GM10248 (cell line): ENCODE measurements around the gene OR2T8.

ENCODE experiments used
- CTCF ChIA-PET: fragments of 300-600 bp; sonication (Branson Sonifier 250); formaldehyde crosslinking; extraction: SDS; loops from one replicate; lab custom pipeline; 2021; ENCODE audit warnings: antibody characterized with exemption; lab: Yijun Ruan, JAX
- POLR2A ChIA-PET: fragments of 350-650 bp; sonication (Branson Sonifier 250); formaldehyde crosslinking; extraction: SDS; loops from one replicate; lab custom pipeline; 2020; ENCODE audit warnings: antibody characterized with exemption; lab: Yijun Ruan, JAX
- DNase-seq: peaks from one replicate; pipeline ENCODE4 v3.0.0; 2012; ENCODE audit errors: extremely low spot score
- CTCF ChIP-seq: IDR thresholded peaks from 2 replicates; pipeline ENCODE4 v1.5.1; 2012; ENCODE audit warnings: mild to moderate bottlenecking, low read depth; ENCODE audit errors: extremely low read depth, missing control alignments, control extremely low read depth

The OR2T8 gene

GRCh38 chr1:247905181-247905580 lies 14.9 kb upstream of the OR2T8 start:
- ChIA-PET POLR2A (no interaction called here), CTCF (no interaction called here)
- DNase-seq: no peak
- no peak for TF ChIP-seq CTCF

- ChIA-PET CTCF (interaction anchor here (1.0 to 1.1 kb wide), 2 partner anchors 10 to 19 kb away, joined by 3 read pairs; partner anchors contain the start of gene OR2AJ1), POLR2A (no interaction called here)
- no peak for DNase-seq
- no peak for TF ChIP-seq CTCF
These were observed 14.0 kb upstream of the OR2T8 start for GRCh38 chr1:247905910-247906503.

GRCh38 chr1:247906504-247907047 lies 13.5 kb upstream of the OR2T8 start:
- no peak for TF ChIP-seq CTCF
- ChIA-PET CTCF (interaction anchor here (1.0 to 1.1 kb wide), 2 partner anchors 9 to 18 kb away, joined by 3 read pairs; partner anchors contain the start of gene OR2AJ1), POLR2A (no interaction called here)
- DNase-seq: no peak

DNA sequence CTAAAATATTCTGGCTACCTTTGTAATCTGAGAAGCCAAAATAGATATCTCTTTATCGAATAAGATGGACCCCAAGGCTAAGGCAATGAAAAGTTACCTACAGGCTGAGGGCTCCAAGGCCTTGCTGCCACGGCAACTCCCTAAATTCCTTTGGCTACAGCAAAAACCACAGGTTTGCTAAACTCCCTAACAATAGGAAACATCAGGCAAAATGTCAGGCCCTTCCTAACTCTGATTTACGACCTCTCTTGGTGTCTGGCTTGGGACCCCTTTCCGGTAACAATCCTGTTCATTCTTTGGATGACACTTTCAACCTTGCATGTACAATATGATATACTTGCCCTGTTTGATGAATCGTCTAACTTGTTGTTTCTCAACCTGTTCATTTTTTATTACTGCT lies 11.3 kb upstream of the OR2T8 start:
- ChIA-PET CTCF (no interaction called here), POLR2A (no interaction called here)
- TF ChIP-seq CTCF: no peak
- no peak for DNase-seq

DNA sequence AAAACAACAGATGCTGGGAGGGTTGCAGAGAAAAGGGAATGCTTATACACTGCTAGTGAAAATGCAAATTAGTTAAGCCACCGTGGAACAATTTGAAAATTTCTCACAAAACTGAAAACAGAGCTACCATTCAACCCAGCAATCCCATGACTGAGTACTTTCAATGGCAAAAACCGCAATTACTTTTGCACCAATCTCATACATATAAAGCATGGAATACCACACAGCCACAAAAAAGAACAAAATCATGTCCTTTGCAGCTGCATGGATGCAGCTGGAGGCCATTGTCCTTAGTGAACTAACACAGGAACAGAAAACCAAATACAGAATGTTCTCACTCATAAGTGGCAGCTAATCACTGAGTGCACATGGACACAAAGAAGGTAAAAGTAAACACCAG lies 6.3 kb upstream of the OR2T8 start:
- no peak for DNase-seq
- POLR2A ChIA-PET: no interaction called here
- TF ChIP-seq CTCF: no peak
- CTCF ChIA-PET: no interaction called here

DNA sequence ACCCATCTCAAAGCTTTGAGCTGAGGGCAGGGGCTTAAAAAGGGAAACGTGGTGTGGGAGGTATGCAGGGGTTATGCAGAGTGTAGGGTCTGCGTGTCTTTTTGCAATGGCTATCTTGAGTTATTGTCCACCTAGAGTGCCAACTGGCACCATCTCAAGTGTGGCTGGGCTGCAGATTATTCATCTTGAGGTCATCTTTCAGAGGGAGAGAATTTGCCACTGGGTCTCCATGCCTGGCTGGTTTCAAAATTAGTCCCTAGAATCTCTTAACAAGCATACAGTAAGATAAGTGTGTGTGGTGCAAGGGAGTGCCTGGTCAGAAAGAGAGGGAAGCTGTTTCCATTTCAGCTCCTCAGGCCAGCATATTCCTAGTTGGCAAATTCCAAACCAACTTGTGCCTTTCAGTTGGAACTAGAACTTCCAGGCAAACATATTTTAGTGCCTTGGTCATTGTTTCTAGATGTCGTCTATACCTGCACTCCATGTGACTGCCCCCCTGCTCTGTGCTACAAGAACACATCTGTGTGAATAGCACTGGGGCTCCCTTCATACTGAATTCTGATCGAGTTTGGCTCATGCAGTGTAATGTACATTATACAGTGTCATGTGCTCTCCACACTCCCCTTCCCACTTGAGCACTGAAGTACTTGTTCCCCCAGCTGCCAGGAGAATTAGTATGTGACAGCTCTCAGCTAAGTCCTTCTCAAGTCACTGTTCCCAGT lies 5.0 kb upstream of the OR2T8 start:
- no peak for DNase-seq
- CTCF ChIA-PET: interaction anchor here (0.7 to 0.8 kb wide), 2 partner anchors 9 to 12 kb away, joined by 3 read pairs; no protein-coding TSS in a partner anchor
- POLR2A ChIA-PET: no interaction called here
- no peak for TF ChIP-seq CTCF
